HG03103 (cell line): Measurements from ENCODE around the gene SIM2.

Experiments used
- ATAC-seq: cut with Tn5 transposase; IDR thresholded peaks from one replicate; pipeline ENCODE4 v1.9.1; 2021; ENCODE audit warnings: low read depth; ENCODE audit not compliant: unreplicated experiment

The SIM2 gene

GRCh38 chr21:36732761-36733160 lies 33.8 kb downstream of the SIM2 start:
- ATAC-seq, result no peak

- ATAC-seq, result no peak
Observed at GRCh38 chr21:36733857-36734256, 34.9 kb downstream of the SIM2 start.

- no peak for ATAC-seq
Observed at GRCh38 chr21:36734367-36735200, 35.7 kb downstream of the SIM2 start.

GRCh38 chr21:36735201-36735515 lies 36.2 kb downstream of the SIM2 start:
- ATAC-seq, result no peak

GRCh38 chr21:36735724-36736320 lies 36.9 kb downstream of the SIM2 start:
- ATAC-seq, result no peak

GRCh38 chr21:36738489-36739126 lies 39.7 kb downstream of the SIM2 start:
- ATAC-seq, result no peak

GRCh38 chr21:36741506-36741905 lies 42.6 kb downstream of the SIM2 start:
- ATAC-seq, result no peak

- ATAC-seq, result no peak
Observed at GRCh38 chr21:36743008-36743407, 44.1 kb downstream of the SIM2 start.

GRCh38 chr21:36743446-36743845 lies 44.5 kb downstream of the SIM2 start:
- no peak for ATAC-seq

- ATAC-seq, result no peak
Observed at GRCh38 chr21:36744190-36744559, 45.3 kb downstream of the SIM2 start.

- no peak for ATAC-seq
Observed at GRCh38 chr21:36744560-36745231, 45.8 kb downstream of the SIM2 start.

- no peak for ATAC-seq
Observed at GRCh38 chr21:36745459-36745858, 46.5 kb downstream of the SIM2 start.

- ATAC-seq, result no peak
Observed at GRCh38 chr21:36747041-36747814, 48.3 kb downstream of the SIM2 start.

GRCh38 chr21:36747815-36748383 lies 49.0 kb downstream of the SIM2 start:
- no peak for ATAC-seq

- ATAC-seq, result no peak
Observed at GRCh38 chr21:36749935-36750575, 51.1 kb downstream of the SIM2 start.

GRCh38 chr21:36750576-36750959 lies 51.7 kb downstream of the SIM2 start:
- ATAC-seq, result no peak

GRCh38 chr21:36751383-36751782 lies 52.5 kb downstream of the SIM2 start:
- no peak for ATAC-seq

GRCh38 chr21:36753556-36753955 lies 54.6 kb downstream of the SIM2 start:
- no peak for ATAC-seq

- ATAC-seq, result no peak
Observed at GRCh38 chr21:36754241-36754898, 55.5 kb downstream of the SIM2 start.
